Measurements from ENCODE around the gene SGO1.
"Not testable (repeated sequence)": the region's sequence is repeated elsewhere in the genome, so short reads cannot be mapped to it uniquely, and the experiment has no call there.

SGO1 gene

GRCh38 chr3:20185679-20186599 lies at the start of gene SGO1:
SGO1 (minus strand) TSS chr3:20186206; CDS start chr3:20184027, 2,179 bp downstream.
- peak; percentile 96 for DNase-seq (ENCODE audit: low spot score)

- DNase-seq (ENCODE audit: low spot score) = no peak
Observed at GRCh38 chr3:20235796-20236195, 49.8 kb upstream of the SGO1 start.

- no peak for DNase-seq (ENCODE audit: low spot score)
Observed at GRCh38 chr3:20232906-20233780, 47.1 kb upstream of the SGO1 start.

GRCh38 chr3:20230954-20231353 lies 44.9 kb upstream of the SGO1 start:
- no peak for DNase-seq (ENCODE audit: low spot score)

GRCh38 chr3:20225769-20226168 lies 39.8 kb upstream of the SGO1 start:
- peak; percentile 18 for DNase-seq (ENCODE audit: low spot score)

GRCh38 chr3:20222274-20222673 lies 36.3 kb upstream of the SGO1 start:
- DNase-seq (ENCODE audit: low spot score) = no peak

- DNase-seq (ENCODE audit: low spot score) = no peak
Observed at GRCh38 chr3:20218215-20218614, 32.2 kb upstream of the SGO1 start.

- no peak for DNase-seq (ENCODE audit: low spot score)
Observed at GRCh38 chr3:20215636-20216035, 29.6 kb upstream of the SGO1 start.

- DNase-seq (ENCODE audit: low spot score) = not testable (repeated sequence)
Observed at GRCh38 chr3:20213491-20213890, 27.5 kb upstream of the SGO1 start.

GRCh38 chr3:20207945-20208344 lies 21.9 kb upstream of the SGO1 start:
- DNase-seq (ENCODE audit: low spot score) = not testable (repeated sequence)

- not testable (repeated sequence) for DNase-seq (ENCODE audit: low spot score)
Observed at GRCh38 chr3:20205898-20206297, 19.9 kb upstream of the SGO1 start.

- DNase-seq (ENCODE audit: low spot score) = no peak
Observed at GRCh38 chr3:20201143-20201542, 15.1 kb upstream of the SGO1 start.

- DNase-seq (ENCODE audit: low spot score) = peak; percentile 82
Observed at GRCh38 chr3:20197775-20198174, 11.8 kb upstream of the SGO1 start.

GRCh38 chr3:20194793-20195460 lies 8.9 kb upstream of the SGO1 start:
- no peak for DNase-seq (ENCODE audit: low spot score)

GRCh38 chr3:20190991-20191390 lies 5.0 kb upstream of the SGO1 start:
- no peak for DNase-seq (ENCODE audit: low spot score)

- no peak for DNase-seq (ENCODE audit: low spot score)
Observed at GRCh38 chr3:20186600-20187004, 596 bp upstream of the SGO1 start.

GRCh38 chr3:20185331-20185678 lies 701 bp downstream of the SGO1 start:
- DNase-seq (ENCODE audit: low spot score) = peak; percentile 2

- DNase-seq (ENCODE audit: low spot score) = no peak
Observed at GRCh38 chr3:20182206-20182605, 3.8 kb downstream of the SGO1 start.

GRCh38 chr3:20181276-20181675 lies 4.7 kb downstream of the SGO1 start:
- DNase-seq (ENCODE audit: low spot score) = no peak

GRCh38 chr3:20173844-20174410 lies 12.1 kb downstream of the SGO1 start:
- no peak for DNase-seq (ENCODE audit: low spot score)

- no peak for DNase-seq (ENCODE audit: low spot score)
Observed at GRCh38 chr3:20161714-20162113, 24.3 kb downstream of the SGO1 start.

- DNase-seq (ENCODE audit: low spot score) = no peak
Observed at GRCh38 chr3:20160230-20160629, 25.8 kb downstream of the SGO1 start.
